CD8-positive, alpha-beta memory T cell (primary cell): ENCODE measurements around the gene ZNF319. TPM values are rescaled to one million over a fixed set of nuclear protein-coding genes. Genes with fewer than 3 reads are reported as not detected.

Experiments
- CTCF ChIA-PET: fragments of 350-600 bp; sonication (Branson Sonifier 250); formaldehyde crosslinking; loops from one replicate; lab custom pipeline; 2021; ENCODE audit warnings: antibody characterized with exemption; lab: Charles Lee
- POLR2A ChIA-PET: fragments of 350-600 bp; sonication (Branson Sonifier 250); formaldehyde crosslinking; loops from one replicate; lab custom pipeline; 2021; ENCODE audit warnings: antibody characterized with exemption; lab: Charles Lee
- DNase-seq, 5 donors: peaks; one replicate each; pipeline versions ENCODE4 v3.0.0 to v3.0.0-alpha.2; 2020 to 2022; ENCODE audit warnings: mixed read lengths in 1 of 5
- H3K27ac ChIP-seq: one replicate; pipeline ENCODE4 v1.7.0; 2013; ENCODE audit warnings: low read depth, mild to moderate bottlenecking, low read length, moderate library complexity
- H3K27me3 ChIP-seq: 2 replicates; pipeline ENCODE4 v1.7.0; 2013; ENCODE audit warnings: low read length, mild to moderate bottlenecking; ENCODE audit not compliant: insufficient read depth, poor library complexity, severe bottlenecking
- H3K36me3 ChIP-seq: 2 replicates; pipeline ENCODE4 v1.7.0; 2013; ENCODE audit warnings: mild to moderate bottlenecking, low read length, moderate library complexity; ENCODE audit not compliant: insufficient read depth
- H3K4me1 ChIP-seq: 2 replicates; pipeline ENCODE4 v1.7.0; 2013; ENCODE audit warnings: mild to moderate bottlenecking, low read length, moderate library complexity; ENCODE audit not compliant: insufficient read depth
- H3K4me3 ChIP-seq: 2 replicates; pipeline ENCODE4 v1.7.0; 2013; ENCODE audit warnings: mild to moderate bottlenecking, low read length
- H3K9me3 ChIP-seq: 2 replicates; pipeline ENCODE4 v1.7.0; 2013; ENCODE audit warnings: mild to moderate bottlenecking, low read length
- H3K27ac Mint-ChIP-seq, 8 donors: one replicate each; pipeline ENCODE4 v1.8.0; 2020 to 2021; ENCODE audit warnings: mixed read lengths in 8 of 8, mild to moderate bottlenecking in 6 of 8, inconsistent platforms in 3 of 8, moderate library complexity in 3 of 8
- H3K27me3 Mint-ChIP-seq, 2 donors: one replicate each; pipeline ENCODE4 v1.8.0; 2020 to 2021; ENCODE audit warnings: mixed read lengths in 2 of 2, mild to moderate bottlenecking in 1 of 2, moderate library complexity in 1 of 2
- H3K36me3 Mint-ChIP-seq, 3 donors: one replicate each; pipeline ENCODE4 v1.8.0; 2020 to 2021; ENCODE audit warnings: mixed read lengths in 3 of 3, inconsistent platforms in 1 of 3, mild to moderate bottlenecking in 1 of 3
- H3K4me1 Mint-ChIP-seq, 3 donors: one replicate each; pipeline ENCODE4 v1.8.0; 2020 to 2021; ENCODE audit warnings: mixed read lengths in 3 of 3, inconsistent platforms in 1 of 3, mild to moderate bottlenecking in 1 of 3
- H3K4me3 Mint-ChIP-seq, 7 donors: one replicate each; pipeline ENCODE4 v1.8.0; 2020 to 2021; ENCODE audit warnings: mixed read lengths in 7 of 7, mild to moderate bottlenecking in 6 of 7, moderate library complexity in 4 of 7, inconsistent platforms in 2 of 7
- H3K9me3 Mint-ChIP-seq, 5 donors: one replicate each; pipeline ENCODE4 v1.8.0; 2020 to 2022; ENCODE audit warnings: mixed read lengths in 5 of 5, mild to moderate bottlenecking in 3 of 5, moderate library complexity in 2 of 5, inconsistent platforms in 1 of 5
- polyA plus RNA-seq: library from polyadenylated mRNA; unstranded; fragments of 300-500 nt; fragmentation: Illumina TruSeq; gene quantifications from one replicate; pipeline ENCODE4 v1.2.3, GENCODE V29; 2021
- total RNA-seq, 2 experiments: library from RNA; stranded (reverse); gene quantifications; one replicate each; pipeline ENCODE4 v1.2.3, GENCODE V29; 2021

ZNF319 gene
- total and polyA plus RNA-seq, 3 experiments from 2014 or later: 11.9 to 18.5 (median 12.8) TPM

DNA sequence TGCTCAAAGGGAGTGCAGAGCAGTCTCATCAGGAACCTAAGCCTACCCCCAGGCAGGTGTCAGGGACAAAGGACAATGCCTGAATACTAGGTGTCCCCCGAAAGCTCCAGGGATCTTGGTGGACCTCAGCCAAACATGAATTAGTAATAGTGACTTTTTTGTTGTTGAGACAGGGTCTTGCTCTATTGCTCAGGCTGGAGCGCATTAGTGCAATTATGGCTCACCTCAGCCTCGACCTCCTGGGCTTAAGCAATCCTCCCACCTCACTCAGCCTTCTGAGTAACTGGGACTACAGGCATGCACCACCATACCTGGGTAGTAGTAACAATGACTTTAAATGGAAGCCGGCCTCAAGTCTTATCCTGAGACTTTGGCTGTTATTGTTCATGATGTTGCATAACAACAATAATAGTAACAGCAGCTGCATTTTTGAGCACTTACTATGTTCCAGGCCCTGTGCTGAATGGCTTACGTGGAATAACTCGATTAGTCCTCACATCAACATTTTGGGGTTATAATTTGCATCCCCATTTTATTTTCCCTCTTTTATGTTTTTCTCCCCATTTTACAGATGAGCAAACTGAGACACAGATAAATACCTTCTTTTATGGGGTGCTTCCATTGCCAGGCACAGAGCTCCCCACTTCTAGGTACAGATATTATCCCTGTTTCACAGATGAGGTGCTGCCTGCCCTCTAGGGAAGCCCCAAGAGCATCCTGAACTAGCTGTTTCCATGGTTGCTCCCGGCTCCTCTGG lies 49.1 kb downstream of the ZNF319 start:
- Histone ChIP-seq H3K4me1 (no peaks in the 10 kb centered on the region), H3K9me3 (no peaks in the 10 kb centered on the region), H3K36me3 (no peaks in the 10 kb centered on the region), H3K4me3 (no peak overlapping the region), H3K27ac (no peak overlapping the region), H3K27me3 (no peaks in the 10 kb centered on the region)
- Mint-ChIP-seq H3K27me3 (peaks cover 0 to 10% of the 10 kb centered on the region in 2 donors), H3K36me3 (no peaks in the 10 kb centered on the region), H3K4me3 (no peak overlapping the region), H3K27ac (peak overlapping the region in 1 of 8 donors; percentile 48), H3K4me1 (no peaks in the 10 kb centered on the region), H3K9me3 (no peaks in the 10 kb centered on the region)
- ChIA-PET POLR2A (no interaction called here), CTCF (no interaction called here)
- peak in 1 of 5 donors; percentile 34 for DNase-seq

DNA sequence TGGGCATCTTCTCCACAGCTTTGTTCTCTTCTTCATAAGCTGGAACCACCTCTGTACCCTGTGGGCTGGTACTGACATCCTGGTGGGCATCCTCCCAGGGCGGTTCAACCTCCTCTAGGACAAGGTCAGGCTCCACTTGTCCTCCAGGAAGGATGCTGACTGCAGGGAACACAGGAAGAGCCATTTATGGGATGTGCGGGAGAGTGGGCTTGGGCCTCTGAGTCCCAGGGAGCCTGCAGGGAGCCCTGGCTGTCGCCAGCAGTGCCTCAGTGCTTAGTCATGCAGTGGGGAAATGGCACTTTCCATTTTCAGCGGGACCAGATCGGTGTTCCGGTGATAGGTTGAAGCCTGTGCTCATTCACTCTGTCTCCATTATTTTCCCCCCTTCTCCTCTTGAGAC lies 50.1 kb downstream of the ZNF319 start:
- no peak overlapping the region for H3K4me3 Mint-ChIP-seq
- no peak overlapping the region for H3K27ac ChIP-seq
- H3K4me3 ChIP-seq: no peak overlapping the region
- ChIA-PET CTCF (no interaction called here), POLR2A (no interaction called here)
- no peak overlapping the region for H3K27ac Mint-ChIP-seq
- H3K9me3 Mint-ChIP-seq: no peaks in the 10 kb centered on the region
- H3K36me3 ChIP-seq: no peaks in the 10 kb centered on the region
- H3K4me1 Mint-ChIP-seq: no peaks in the 10 kb centered on the region
- H3K27me3 Mint-ChIP-seq: peaks cover 0 to 10% of the 10 kb centered on the region in 2 donors
- no peaks in the 10 kb centered on the region for H3K27me3 ChIP-seq
- no peaks in the 10 kb centered on the region for H3K9me3 ChIP-seq
- H3K36me3 Mint-ChIP-seq: no peaks in the 10 kb centered on the region
- H3K4me1 ChIP-seq: no peaks in the 10 kb centered on the region
- peak in 1 of 5 donors; percentile 7 for DNase-seq

DNA sequence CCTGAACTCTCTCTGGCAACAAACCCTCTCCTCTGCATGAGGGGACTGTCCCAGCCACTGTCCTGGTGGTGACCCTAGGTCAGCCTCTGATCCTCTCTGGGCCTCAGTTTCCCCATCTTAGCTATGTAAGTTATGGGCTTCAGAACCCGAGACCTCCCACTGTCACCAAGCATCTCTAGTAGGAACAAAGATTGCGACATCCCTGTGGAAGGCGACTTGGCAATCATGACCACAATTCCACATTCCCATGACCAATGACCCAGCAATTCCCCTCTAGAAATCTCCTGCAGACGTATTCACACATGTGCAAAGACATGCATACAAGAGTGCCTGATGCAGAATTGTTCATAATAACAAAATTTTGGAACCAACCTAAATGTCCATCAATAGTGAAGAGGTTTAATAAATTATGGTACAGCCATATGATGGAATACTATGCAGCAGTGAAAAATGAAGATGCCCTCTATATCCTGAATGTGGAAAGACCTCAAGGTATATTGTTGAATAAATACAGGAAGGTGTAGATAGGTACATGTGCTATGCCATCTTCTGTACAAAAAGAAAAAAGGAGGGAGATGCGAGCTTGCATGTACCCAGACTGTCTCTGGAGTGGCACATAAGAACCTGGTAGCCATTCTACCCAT lies 50.8 kb downstream of the ZNF319 start:
- H3K9me3 Mint-ChIP-seq: no peaks in the 10 kb centered on the region
- no peaks in the 10 kb centered on the region for H3K4me1 ChIP-seq
- no peak overlapping the region for H3K4me3 ChIP-seq
- POLR2A ChIA-PET: no interaction called here
- no peaks in the 10 kb centered on the region for H3K36me3 ChIP-seq
- no peak overlapping the region for H3K27ac ChIP-seq
- no peak overlapping the region for H3K27ac Mint-ChIP-seq
- no peak for DNase-seq
- no peaks in the 10 kb centered on the region for H3K9me3 ChIP-seq
- H3K36me3 Mint-ChIP-seq: no peaks in the 10 kb centered on the region
- H3K27me3 Mint-ChIP-seq: peaks cover 0 to 10% of the 10 kb centered on the region in 2 donors
- no peak overlapping the region for H3K4me3 Mint-ChIP-seq
- H3K27me3 ChIP-seq: no peaks in the 10 kb centered on the region
- no peaks in the 10 kb centered on the region for H3K4me1 Mint-ChIP-seq
- CTCF ChIA-PET: no interaction called here

DNA sequence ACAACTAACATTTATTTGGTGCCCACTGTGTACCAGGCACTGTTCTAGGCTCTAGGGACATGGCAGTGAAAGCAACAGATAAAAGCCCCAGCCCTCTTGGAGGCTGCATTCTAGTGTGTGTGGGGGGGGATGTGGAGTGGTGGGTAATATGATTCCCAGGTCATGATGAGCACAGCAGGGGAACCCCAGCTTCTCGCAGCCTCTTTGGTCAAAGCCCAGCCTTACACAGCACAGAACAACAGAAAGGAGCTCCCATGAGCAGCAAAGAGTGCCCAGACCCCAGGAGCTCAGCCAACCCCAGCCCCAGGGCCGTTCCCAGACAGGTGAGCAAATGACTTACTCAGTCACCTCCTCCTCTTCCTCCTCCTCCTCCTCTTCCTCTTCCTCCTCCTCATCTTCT lies 51.5 kb downstream of the ZNF319 start:
- no peaks in the 10 kb centered on the region for H3K4me1 ChIP-seq
- H3K4me3 Mint-ChIP-seq: no peak overlapping the region
- no peaks in the 10 kb centered on the region for H3K9me3 Mint-ChIP-seq
- no peaks in the 10 kb centered on the region for H3K27me3 ChIP-seq
- H3K36me3 Mint-ChIP-seq: no peaks in the 10 kb centered on the region
- H3K27ac ChIP-seq: no peak overlapping the region
- POLR2A ChIA-PET: no interaction called here
- no peak for DNase-seq
- peaks cover 0 to 10% of the 10 kb centered on the region in 2 donors for H3K27me3 Mint-ChIP-seq
- H3K27ac Mint-ChIP-seq: no peak overlapping the region
- CTCF ChIA-PET: no interaction called here
- no peaks in the 10 kb centered on the region for H3K9me3 ChIP-seq
- no peak overlapping the region for H3K4me3 ChIP-seq
- no peaks in the 10 kb centered on the region for H3K4me1 Mint-ChIP-seq
- no peaks in the 10 kb centered on the region for H3K36me3 ChIP-seq

DNA sequence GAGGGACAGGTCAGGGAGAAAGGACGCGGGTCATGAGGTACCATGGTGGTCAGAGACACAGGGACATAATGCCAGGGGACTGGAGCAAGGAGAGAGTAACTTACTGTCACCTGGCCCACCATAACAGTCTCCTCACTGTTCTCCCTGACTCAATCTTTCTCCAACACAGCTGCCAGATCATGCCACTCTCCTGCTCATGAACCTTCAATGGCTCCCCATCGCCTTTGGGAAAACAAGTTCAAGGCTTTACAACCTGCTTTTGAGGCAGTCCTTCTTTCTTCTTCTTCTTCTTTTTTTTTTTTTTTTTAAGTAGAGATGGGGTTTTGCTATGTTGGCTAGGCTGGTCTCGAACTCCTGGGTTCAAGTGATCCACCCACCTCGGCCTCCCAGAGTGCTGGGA lies 52.4 kb downstream of the ZNF319 start:
- no peaks in the 10 kb centered on the region for H3K9me3 ChIP-seq
- H3K36me3 ChIP-seq: no peaks in the 10 kb centered on the region
- ChIA-PET POLR2A (no interaction called here), CTCF (no interaction called here)
- no peak overlapping the region for H3K27ac ChIP-seq
- Mint-ChIP-seq H3K9me3 (no peaks in the 10 kb centered on the region), H3K27me3 (peaks cover 0 to 10% of the 10 kb centered on the region in 2 donors), H3K36me3 (no peaks in the 10 kb centered on the region), H3K27ac (no peak overlapping the region), H3K4me3 (no peak overlapping the region), H3K4me1 (no peaks in the 10 kb centered on the region)
- H3K4me3 ChIP-seq: no peak overlapping the region
- no peaks in the 10 kb centered on the region for H3K27me3 ChIP-seq
- no peaks in the 10 kb centered on the region for H3K4me1 ChIP-seq
- no peak for DNase-seq

DNA sequence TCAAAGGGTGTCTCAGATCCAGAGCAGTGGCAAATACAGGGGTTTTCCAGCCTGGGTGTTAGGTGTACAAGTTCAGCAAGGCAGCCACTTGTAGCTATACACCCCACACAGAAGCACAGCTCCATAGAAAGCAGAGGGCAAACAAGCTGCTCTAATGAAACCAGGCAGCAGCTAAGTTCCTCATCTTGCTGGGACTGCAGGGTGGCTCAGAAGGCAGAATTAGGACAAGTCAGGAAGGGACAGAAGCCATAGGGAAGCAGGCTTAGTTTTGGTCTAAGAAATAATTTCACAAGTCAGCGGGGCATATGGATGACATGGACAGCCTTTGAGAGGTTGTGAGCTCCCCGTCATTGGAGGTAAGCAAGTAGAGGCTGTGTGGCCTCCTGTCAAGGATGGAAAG lies 53.2 kb downstream of the ZNF319 start:
- H3K9me3 ChIP-seq: no peaks in the 10 kb centered on the region
- no peaks in the 10 kb centered on the region for H3K36me3 ChIP-seq
- no peaks in the 10 kb centered on the region for H3K27me3 ChIP-seq
- H3K36me3 Mint-ChIP-seq: no peaks in the 10 kb centered on the region
- no peak overlapping the region for H3K27ac Mint-ChIP-seq
- no peaks in the 10 kb centered on the region for H3K9me3 Mint-ChIP-seq
- peaks cover 0 to 10% of the 10 kb centered on the region in 2 donors for H3K27me3 Mint-ChIP-seq
- ChIA-PET POLR2A (no interaction called here), CTCF (no interaction called here)
- H3K4me3 ChIP-seq: no peak overlapping the region
- H3K4me1 ChIP-seq: no peaks in the 10 kb centered on the region
- no peak overlapping the region for H3K27ac ChIP-seq
- no peaks in the 10 kb centered on the region for H3K4me1 Mint-ChIP-seq
- H3K4me3 Mint-ChIP-seq: no peak overlapping the region
- DNase-seq: no peak

DNA sequence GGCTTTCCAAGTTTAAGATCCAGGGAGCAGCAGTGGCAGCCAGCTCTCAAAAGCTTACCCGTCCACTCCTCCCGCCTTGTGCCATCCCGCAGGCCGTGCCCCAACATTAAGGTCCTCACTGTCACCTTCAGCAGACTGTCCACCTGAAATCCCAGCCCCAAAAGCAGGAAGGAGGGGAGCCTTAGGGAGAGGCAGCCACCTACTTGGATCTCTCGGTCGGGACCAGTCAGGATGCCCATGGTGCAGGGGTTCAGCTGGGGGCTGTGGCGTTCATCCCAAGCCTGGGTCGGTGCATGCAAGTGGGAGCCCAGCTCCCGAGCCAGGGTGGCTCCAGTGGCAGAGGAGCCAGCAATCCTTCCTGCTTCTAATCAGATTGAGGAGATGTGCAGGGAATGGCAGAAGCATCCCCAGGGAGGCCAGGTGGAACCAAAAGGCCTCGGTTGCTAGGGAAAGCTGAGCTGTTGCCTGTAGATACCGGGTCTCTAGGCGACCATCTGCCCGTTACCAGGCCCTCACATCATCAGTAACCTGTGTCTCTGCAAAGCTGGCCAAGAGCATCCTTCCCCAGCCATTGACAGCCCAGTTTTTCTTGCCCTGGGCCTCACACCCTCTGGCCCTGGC lies 54.2 kb downstream of the ZNF319 start:
- peaks cover 2 to 10% of the 10 kb centered on the region in 2 donors for H3K27me3 Mint-ChIP-seq
- POLR2A ChIA-PET: no interaction called here
- CTCF ChIA-PET: no interaction called here

DNA sequence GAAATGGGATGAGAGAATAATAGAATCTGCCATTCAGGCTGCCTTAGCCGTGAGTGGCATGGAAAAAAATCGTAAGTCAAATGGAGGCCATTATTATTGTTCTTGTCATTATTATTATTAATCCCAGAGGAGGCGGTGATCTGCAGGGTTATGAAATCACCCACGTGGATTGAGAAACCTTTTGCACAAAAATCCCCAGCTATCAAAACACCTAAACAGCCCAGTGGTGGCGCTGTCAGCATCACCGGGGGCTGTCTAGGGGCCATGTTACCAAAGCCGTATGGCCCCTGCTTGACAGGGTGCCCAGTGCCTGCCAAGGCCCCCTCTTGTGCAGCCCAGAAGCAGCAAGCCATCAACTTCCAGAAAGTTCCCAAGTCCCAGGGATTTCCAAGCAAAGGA lies 54.7 kb downstream of the ZNF319 start:
- H3K4me1 Mint-ChIP-seq: no peaks in the 10 kb centered on the region
- no peaks in the 10 kb centered on the region for H3K36me3 Mint-ChIP-seq
- no peak overlapping the region for H3K4me3 Mint-ChIP-seq
- no peak overlapping the region for H3K4me3 ChIP-seq
- no peaks in the 10 kb centered on the region for H3K9me3 ChIP-seq
- no peaks in the 10 kb centered on the region for H3K27me3 ChIP-seq
- ChIA-PET POLR2A (no interaction called here), CTCF (no interaction called here)
- H3K27ac ChIP-seq: no peak overlapping the region
- no peak overlapping the region for H3K27ac Mint-ChIP-seq
- DNase-seq: no peak
- H3K27me3 Mint-ChIP-seq: peaks cover 2 to 9% of the 10 kb centered on the region in 2 donors
- no peaks in the 10 kb centered on the region for H3K36me3 ChIP-seq
- H3K9me3 Mint-ChIP-seq: no peaks in the 10 kb centered on the region
- H3K4me1 ChIP-seq: no peaks in the 10 kb centered on the region

More for the DNA sequence above, 54.2 kb downstream of the ZNF319 start:
- Mint-ChIP-seq H3K4me3 (no peak overlapping the region), H3K36me3 (no peaks in the 10 kb centered on the region), H3K4me1 (no peaks in the 10 kb centered on the region), H3K27ac (peak overlapping the region in 1 of 8 donors; percentile 54), H3K9me3 (no peaks in the 10 kb centered on the region)
- no peak overlapping the region for H3K4me3 ChIP-seq
- DNase-seq: no peak
- H3K9me3 ChIP-seq: no peaks in the 10 kb centered on the region
- H3K4me1 ChIP-seq: no peaks in the 10 kb centered on the region
- no peaks in the 10 kb centered on the region for H3K36me3 ChIP-seq
- H3K27ac ChIP-seq: no peak overlapping the region
- H3K27me3 ChIP-seq: no peaks in the 10 kb centered on the region
